ENCODE results near the gene NR1D1. TPM values are rescaled to one million over a fixed set of nuclear protein-coding genes. Genes with fewer than 3 reads are reported as not detected.
A peak's percentile ranks its signal among the peaks of the same experiment; 100 is the strongest.

NR1D1 gene
- total RNA-seq, 2 donors from 2014 or later, result 8.3 to 9.9 TPM

GRCh38 chr17:40087903-40088718 is 12.3 kb downstream of the NR1D1 start:
- Histone ChIP-seq H3K4me3 (no peak overlapping the region), H3K27me3 (no peaks in the 10 kb centered on the region), H3K36me3 (peaks cover 76% of the 10 kb centered on the region), H3K9me3 (no peaks in the 10 kb centered on the region), H3K27ac (no peak overlapping the region), H3K4me1 (peaks cover 0 to 48% of the 10 kb centered on the region in 2 donors)
- no peak for TF ChIP-seq CTCF (IDR thresholded peaks at IDR 0.05)
- no peak for DNase-seq (ENCODE audit: low spot score)

DNA sequence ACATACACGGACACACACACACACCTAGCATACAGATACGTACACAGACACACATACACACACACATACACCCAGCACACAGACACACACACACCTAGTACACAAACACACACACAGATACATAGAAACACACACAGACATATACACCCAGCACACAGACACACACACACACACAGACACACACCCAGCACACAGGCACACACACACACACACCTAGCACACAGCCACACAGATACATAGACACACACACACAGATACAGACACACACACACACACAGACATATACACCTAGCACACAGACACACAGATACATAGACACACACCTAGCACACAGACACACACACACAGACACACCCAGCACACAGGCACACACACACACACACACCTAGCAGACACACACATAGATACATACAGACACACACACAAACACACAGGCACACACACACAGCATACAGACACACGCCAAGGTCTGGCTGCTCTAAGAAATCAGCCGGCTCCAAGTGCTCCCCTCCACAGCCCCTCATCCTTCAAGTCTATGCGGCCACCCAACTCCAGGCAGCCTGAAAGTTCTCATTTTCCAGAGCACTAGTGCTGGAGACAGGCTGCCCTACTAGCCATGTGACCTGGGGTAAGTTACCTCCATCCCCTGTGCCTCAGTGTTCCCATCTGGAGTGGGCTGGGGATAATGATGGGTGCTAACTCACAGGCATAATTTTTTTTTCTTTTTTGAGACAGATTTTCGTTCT is 13.2 kb downstream of the NR1D1 start:
- no peak overlapping the region for H3K4me3 ChIP-seq
- peaks cover 72% of the 10 kb centered on the region for H3K36me3 ChIP-seq
- no peaks in the 10 kb centered on the region for H3K9me3 ChIP-seq
- TF ChIP-seq CTCF (IDR thresholded peaks at IDR 0.05), result no peak
- no peak overlapping the region for H3K27ac ChIP-seq
- DNase-seq (ENCODE audit: low spot score), result no peak
- no peaks in the 10 kb centered on the region for H3K27me3 ChIP-seq
- H3K4me1 ChIP-seq, result peaks cover 0 to 39% of the 10 kb centered on the region in 2 donors

GRCh38 chr17:40086150-40087044 is 14.0 kb downstream of the NR1D1 start:
- Histone ChIP-seq H3K27me3 (no peaks in the 10 kb centered on the region), H3K36me3 (peaks cover 72% of the 10 kb centered on the region), H3K4me1 (peaks cover 0 to 31% of the 10 kb centered on the region in 2 donors), H3K27ac (peak overlapping the region in 1 of 2 donors; percentile 56), H3K4me3 (no peak overlapping the region), H3K9me3 (no peaks in the 10 kb centered on the region)
- TF ChIP-seq CTCF (IDR thresholded peaks at IDR 0.05), result peak; percentile 81 to 93
- DNase-seq (ENCODE audit: low spot score), result no peak

- H3K27ac ChIP-seq, result no peak overlapping the region
- H3K4me3 ChIP-seq, result no peak overlapping the region
- peaks cover 74% of the 10 kb centered on the region for H3K36me3 ChIP-seq
- H3K4me1 ChIP-seq, result peaks cover 0 to 12% of the 10 kb centered on the region in 2 donors
- H3K9me3 ChIP-seq, result no peaks in the 10 kb centered on the region
- no peak for TF ChIP-seq CTCF (IDR thresholded peaks at IDR 0.05)
- no peak for DNase-seq (ENCODE audit: low spot score)
- no peaks in the 10 kb centered on the region for H3K27me3 ChIP-seq
These were observed 15.9 kb downstream of the NR1D1 start for GRCh38 chr17:40084477-40084876.

GRCh38 chr17:40079545-40079944 is 20.8 kb downstream of the NR1D1 start:
- Histone ChIP-seq H3K27me3 (no peaks in the 10 kb centered on the region), H3K4me1 (peaks cover 0 to 26% of the 10 kb centered on the region in 2 donors), H3K27ac (no peak overlapping the region), H3K4me3 (no peak overlapping the region), H3K9me3 (no peaks in the 10 kb centered on the region), H3K36me3 (peaks cover 45% of the 10 kb centered on the region)
- no peak for TF ChIP-seq CTCF (IDR thresholded peaks at IDR 0.05)
- no peak for DNase-seq (ENCODE audit: low spot score)
